ENCODE results near the gene ARHGAP6.
"Not testable (repeated sequence)": the region's sequence is repeated elsewhere in the genome, so short reads cannot be mapped to it uniquely, and the experiment has no call there.

The ARHGAP6 gene

DNA sequence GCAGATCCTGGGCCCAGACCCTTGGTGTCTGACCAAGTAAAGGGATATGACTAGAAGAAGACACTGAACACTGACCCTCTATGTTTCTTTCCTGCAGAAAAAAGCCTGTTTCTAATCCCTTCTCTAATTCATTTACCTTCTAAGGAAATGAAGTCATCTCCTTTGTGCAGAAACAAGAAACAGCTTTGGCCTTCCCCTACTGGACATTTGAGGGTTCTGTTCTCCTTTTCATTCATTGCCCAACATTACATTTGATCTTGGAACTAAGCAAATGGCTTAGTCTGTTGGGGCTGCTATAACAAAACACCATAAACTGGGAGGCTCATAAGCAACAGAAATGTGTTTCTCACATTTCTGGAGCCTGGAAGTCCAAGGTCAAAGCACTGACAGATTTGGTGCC, 534.6 kb downstream of the ARHGAP6 start:
- Histone ChIP-seq H3K9me3 (replicated peaks in 1 of 11) (peaks cover 0 to 14% (median 11%) of the 10 kb centered on the region in 11 experiments; a peak in 14 of 22 replicates), H3K27me3 (peaks cover 76 to 99% (median 96%) of the 10 kb centered on the region in 11 experiments), H3K36me3 (no peaks in the 10 kb centered on the region), H3K4me2 (peak overlapping the region in 1 of 11 experiments; percentile 15; a peak in 1 of 22 replicates), H3K4me3 (no peak overlapping the region), H3K4me1 (peaks cover 0 to 9% (median 0%) of the 10 kb centered on the region in 10 experiments; a peak in 4 of 20 replicates), H3K9ac (no peak overlapping the region), H4K20me1 (peaks cover 0 to 5% (median 0%) of the 10 kb centered on the region in 11 experiments; a peak in 1 of 22 replicates), H3K27ac (no peak overlapping the region)
- no peak for TF ChIP-seq Cebpa-rat (IDR thresholded peaks at IDR 0.05)

DNA sequence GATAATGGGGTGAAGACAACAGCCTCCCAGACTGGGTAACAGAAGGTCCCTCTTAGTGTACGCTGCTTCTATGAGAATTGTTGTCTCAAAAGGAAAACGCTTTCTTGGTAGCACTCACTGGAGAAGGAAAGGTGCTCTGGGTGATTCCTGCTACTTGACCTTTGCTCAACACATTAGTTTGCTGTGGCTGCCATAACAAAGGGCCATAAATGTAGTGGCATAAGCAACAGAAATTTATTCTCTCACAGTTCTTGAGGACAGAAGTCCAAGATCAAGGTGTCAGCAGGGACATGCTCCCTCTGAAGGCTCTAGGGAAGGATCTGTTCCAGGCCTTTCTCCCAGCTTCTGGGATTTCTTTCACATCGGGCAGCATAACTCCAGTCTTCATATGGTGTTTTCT, 535.6 kb downstream of the ARHGAP6 start:
- H3K9me3 ChIP-seq (replicated peaks in 1 of 11) = peaks cover 0 to 14% (median 11%) of the 10 kb centered on the region in 11 experiments; a peak in 14 of 22 replicates
- no peak overlapping the region for H3K4me3 ChIP-seq
- H3K36me3 ChIP-seq = no peaks in the 10 kb centered on the region
- no peak overlapping the region for H3K9ac ChIP-seq
- H3K27ac ChIP-seq = no peak overlapping the region
- peaks cover 75 to 99% (median 96%) of the 10 kb centered on the region in 11 experiments for H3K27me3 ChIP-seq
- H4K20me1 ChIP-seq = peaks cover 0 to 5% (median 0%) of the 10 kb centered on the region in 11 experiments; a peak in 2 of 22 replicates
- H3K4me2 ChIP-seq = no peak overlapping the region
- no peak for TF ChIP-seq Cebpa-rat (IDR thresholded peaks at IDR 0.05)
- peaks cover 0 to 9% (median 0%) of the 10 kb centered on the region in 10 experiments; a peak in 4 of 20 replicates for H3K4me1 ChIP-seq

DNA sequence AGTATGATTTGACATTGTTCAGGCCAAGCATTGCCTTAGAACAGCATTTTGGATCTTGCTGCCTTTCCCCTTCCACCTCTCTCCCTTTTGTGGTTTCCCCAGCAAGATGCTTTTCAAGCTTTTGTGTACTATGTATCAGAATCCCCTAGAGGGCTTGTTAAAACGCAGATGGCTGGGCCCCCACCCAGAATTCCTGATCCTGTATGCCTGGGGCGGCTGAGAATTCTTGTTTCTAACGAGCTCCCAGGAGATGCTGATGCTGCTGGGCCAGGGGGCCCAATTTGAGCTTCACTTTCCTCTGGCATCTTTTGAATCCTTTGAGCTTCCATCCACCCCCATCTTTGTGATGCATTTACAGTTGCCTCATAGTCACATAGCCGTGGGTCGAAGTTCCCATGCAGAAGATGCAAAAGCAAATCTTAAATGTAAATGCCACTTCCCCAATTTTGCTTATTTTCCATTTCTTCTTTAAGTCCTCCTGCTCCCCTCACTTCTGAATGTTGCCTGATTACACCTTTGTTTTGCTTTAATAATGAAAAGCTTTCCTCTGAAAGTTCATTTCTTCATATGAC, 536.1 kb downstream of the ARHGAP6 start:
- H3K4me2 ChIP-seq = peak overlapping the region in 1 of 11 experiments; percentile 30; a peak in 1 of 22 replicates
- peaks cover 0 to 14% (median 11%) of the 10 kb centered on the region in 11 experiments; a peak in 14 of 22 replicates for H3K9me3 ChIP-seq (replicated peaks in 1 of 11)
- peaks cover 0 to 5% (median 0%) of the 10 kb centered on the region in 11 experiments; a peak in 2 of 22 replicates for H4K20me1 ChIP-seq

DNA sequence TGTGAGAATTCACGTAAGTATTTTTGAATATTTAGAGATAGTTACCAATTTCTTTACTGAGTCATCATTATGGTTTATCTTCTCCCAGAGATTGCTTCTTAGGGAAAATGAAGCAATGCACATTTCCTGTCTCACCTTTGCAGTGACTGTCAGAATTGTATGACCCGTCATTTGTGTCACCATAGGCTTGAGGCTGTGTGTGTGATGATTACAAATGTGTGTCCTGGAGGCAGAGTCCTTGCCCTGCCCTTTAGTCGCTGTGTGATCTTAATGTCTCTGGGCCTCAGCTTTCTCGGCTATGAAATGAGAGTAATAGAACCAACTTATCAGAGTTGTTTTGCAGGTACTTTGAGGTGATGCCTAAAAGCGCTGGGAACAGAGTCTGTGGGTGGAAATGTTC, 540.7 kb downstream of the ARHGAP6 start:
- TF ChIP-seq Cebpa-rat (IDR thresholded peaks at IDR 0.05) = no peak
- Histone ChIP-seq H3K4me1 (peaks cover 0 to 9% (median 0%) of the 10 kb centered on the region in 10 experiments; a peak in 4 of 20 replicates), H3K4me2 (no peak overlapping the region), H3K9ac (no peak overlapping the region), H3K4me3 (no peak overlapping the region), H3K9me3 (replicated peaks in 1 of 11) (peaks cover 0 to 14% (median 11%) of the 10 kb centered on the region in 11 experiments; a peak in 14 of 22 replicates), H3K27me3 (peaks cover 72 to 97% (median 92%) of the 10 kb centered on the region in 11 experiments), H3K27ac (no peak overlapping the region), H3K36me3 (peaks cover 17 to 31% (median 25%) of the 10 kb centered on the region in 11 experiments; a peak in 21 of 22 replicates), H4K20me1 (peaks cover 0 to 14% (median 8%) of the 10 kb centered on the region in 11 experiments; a peak in 12 of 22 replicates)

More for the DNA sequence above, 536.1 kb downstream of the ARHGAP6 start:
- peaks cover 0 to 9% (median 0%) of the 10 kb centered on the region in 10 experiments; a peak in 4 of 20 replicates for H3K4me1 ChIP-seq
- peaks cover 75 to 99% (median 96%) of the 10 kb centered on the region in 11 experiments for H3K27me3 ChIP-seq
- TF ChIP-seq Cebpa-rat (IDR thresholded peaks at IDR 0.05) = no peak
- H3K9ac ChIP-seq = no peak overlapping the region
- no peak overlapping the region for H3K27ac ChIP-seq
- H3K4me3 ChIP-seq = no peak overlapping the region
- no peaks in the 10 kb centered on the region for H3K36me3 ChIP-seq

DNA sequence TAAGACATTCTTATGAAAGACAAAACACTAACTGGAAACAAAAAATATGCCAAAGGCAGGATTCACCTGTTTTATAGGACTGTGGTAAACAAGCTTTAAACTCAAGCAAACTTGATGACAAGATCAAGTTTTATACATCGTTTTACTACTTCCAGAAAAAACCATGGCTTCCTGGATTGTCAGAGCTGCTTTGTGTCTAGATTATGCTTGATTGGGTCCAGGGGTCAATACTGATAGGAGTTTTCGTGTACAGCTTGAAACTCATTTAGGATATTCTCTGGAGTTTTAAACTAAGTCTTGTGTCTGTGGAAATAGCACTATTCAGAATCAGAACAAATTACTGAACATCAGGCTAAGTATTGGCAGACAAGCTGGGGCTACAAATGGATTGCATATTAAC, 541.6 kb downstream of the ARHGAP6 start:
- Histone ChIP-seq H3K27ac (no peak overlapping the region), H4K20me1 (peaks cover 5 to 23% (median 13%) of the 10 kb centered on the region in 11 experiments; a peak in 15 of 22 replicates), H3K4me2 (no peak overlapping the region), H3K9me3 (replicated peaks in 1 of 11) (peaks cover 0 to 14% (median 11%) of the 10 kb centered on the region in 11 experiments; a peak in 14 of 22 replicates), H3K36me3 (peaks cover 21 to 40% (median 35%) of the 10 kb centered on the region in 11 experiments), H3K4me3 (no peak overlapping the region), H3K4me1 (peaks cover 0 to under 1% (median 0%) of the 10 kb centered on the region in 10 experiments; a peak in 2 of 20 replicates), H3K27me3 (peaks cover 73 to 97% (median 92%) of the 10 kb centered on the region in 11 experiments), H3K9ac (no peak overlapping the region)
- no peak for TF ChIP-seq Cebpa-rat (IDR thresholded peaks at IDR 0.05)

DNA sequence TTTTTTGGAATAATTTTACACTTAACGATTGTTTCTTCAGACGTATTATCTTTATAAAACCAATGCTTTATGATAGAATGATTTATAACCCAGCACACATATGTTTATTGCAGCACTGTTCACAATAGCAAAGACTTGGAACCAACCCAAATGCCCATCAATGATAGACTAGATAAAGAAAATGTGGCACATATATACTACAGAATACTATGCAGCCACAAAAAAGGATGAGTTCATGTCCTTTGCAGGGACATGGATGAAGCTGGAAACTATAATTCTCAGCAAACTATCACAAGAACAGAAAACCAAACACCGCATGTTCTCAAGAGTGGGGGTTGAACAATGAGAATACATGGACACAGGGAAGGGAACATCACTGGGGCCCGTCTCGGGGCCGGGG, 542.6 kb downstream of the ARHGAP6 start:
- not testable (repeated sequence) for H3K9ac ChIP-seq

DNA sequence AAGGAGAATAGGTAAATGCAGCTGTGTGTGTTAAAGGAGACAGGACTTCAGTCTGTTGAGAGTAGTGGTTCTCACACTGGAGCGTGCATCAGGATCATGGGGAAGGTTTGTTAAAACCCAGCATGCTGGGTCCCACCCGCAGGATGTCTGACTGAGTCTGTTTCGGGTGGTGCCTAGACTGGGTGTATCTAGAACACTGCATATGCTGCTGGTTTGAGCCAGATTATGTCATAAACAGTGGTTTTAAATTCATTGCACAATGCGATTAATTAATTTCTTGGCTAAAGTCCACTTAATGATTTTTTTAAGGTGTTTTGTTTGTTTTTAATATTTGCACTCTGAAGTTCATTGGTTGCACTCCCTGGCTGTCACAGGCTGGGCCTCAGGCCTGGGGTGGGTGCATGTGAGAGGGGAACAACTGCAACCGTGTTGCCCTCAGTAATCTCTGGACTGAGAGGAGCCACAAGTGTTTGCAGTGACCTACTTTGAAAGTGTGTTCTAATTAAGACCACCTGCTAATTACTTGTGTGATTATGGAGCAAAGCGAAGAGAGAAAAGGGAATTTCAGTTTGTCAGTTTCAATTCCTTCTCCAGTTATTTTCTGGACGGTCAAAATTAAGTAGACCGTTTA, 546.3 kb downstream of the ARHGAP6 start:
- no peak for TF ChIP-seq Cebpa-rat (IDR thresholded peaks at IDR 0.05)
- H3K4me3 ChIP-seq = no peak overlapping the region
- H4K20me1 ChIP-seq = peaks cover 5 to 52% (median 21%) of the 10 kb centered on the region in 11 experiments; a peak in 17 of 22 replicates
- peaks cover 81 to 98% (median 96%) of the 10 kb centered on the region in 11 experiments for H3K27me3 ChIP-seq
- H3K4me2 ChIP-seq = no peak overlapping the region
- peaks cover 0 to 10% (median 0%) of the 10 kb centered on the region in 10 experiments; a peak in 7 of 20 replicates for H3K4me1 ChIP-seq
- H3K9ac ChIP-seq = no peak overlapping the region
- H3K36me3 ChIP-seq = peaks cover 58 to 86% (median 79%) of the 10 kb centered on the region in 11 experiments
- no peak overlapping the region for H3K27ac ChIP-seq
- H3K9me3 ChIP-seq (replicated peaks in 1 of 11) = no peaks in the 10 kb centered on the region

More for the DNA sequence above, 542.6 kb downstream of the ARHGAP6 start:
- H3K27ac ChIP-seq; H3K4me1 ChIP-seq; H3K9me3 ChIP-seq (replicated peaks in 1 of 11); H3K4me3 ChIP-seq; H3K4me2 ChIP-seq: not testable (repeated sequence)
- Histone ChIP-seq H4K20me1 (peaks cover 5 to 33% (median 19%) of the 10 kb centered on the region in 11 experiments; a peak in 16 of 22 replicates), H3K27me3 (peaks cover 83 to 98% (median 96%) of the 10 kb centered on the region in 11 experiments), H3K36me3 (peaks cover 29 to 50% (median 44%) of the 10 kb centered on the region in 11 experiments)

DNA sequence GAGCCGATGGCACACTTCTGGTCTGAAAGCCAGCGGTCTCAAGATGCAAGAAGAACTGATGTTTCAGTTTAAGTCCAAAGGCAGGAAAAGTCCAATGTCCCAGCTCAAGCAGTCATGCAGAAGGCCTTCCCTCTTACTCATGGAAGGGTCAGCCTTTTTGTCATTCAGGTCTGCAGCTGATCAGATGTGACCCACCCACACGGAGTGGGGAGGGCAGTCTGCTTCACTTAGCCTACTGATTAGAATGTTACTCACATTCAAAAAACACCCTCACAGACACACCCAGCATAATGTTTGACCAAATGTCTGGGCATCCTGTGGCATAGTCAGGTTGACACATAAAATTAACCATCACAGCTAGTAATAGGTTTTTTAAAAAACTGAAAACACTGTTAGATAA, 548.0 kb downstream of the ARHGAP6 start:
- Histone ChIP-seq H3K4me1 (peaks cover 6 to 27% (median 16%) of the 10 kb centered on the region in 10 experiments; a peak in 18 of 20 replicates), H3K27me3 (peaks cover 85 to 100% (median 100%) of the 10 kb centered on the region in 11 experiments), H3K9ac (no peak overlapping the region), H3K4me2 (no peak overlapping the region), H3K27ac (no peak overlapping the region), H4K20me1 (peaks cover 5 to 60% (median 32%) of the 10 kb centered on the region in 11 experiments; a peak in 18 of 22 replicates), H3K9me3 (replicated peaks in 1 of 11) (no peaks in the 10 kb centered on the region), H3K4me3 (no peak overlapping the region), H3K36me3 (peaks cover 64 to 89% (median 83%) of the 10 kb centered on the region in 11 experiments)
- no peak for TF ChIP-seq Cebpa-rat (IDR thresholded peaks at IDR 0.05)
